ENCODE results near the gene KLK14.

KLK14 gene

GRCh38 chr19:51082611-51083010 is at the start of gene KLK14:
Gene KLK14 (minus strand): TSS chr19:51082887. CDS start chr19:51082614, 273 bp downstream.
- DNase-seq (ENCODE audit: low spot score), result no peak

GRCh38 chr19:51131780-51132680 is 49.3 kb upstream of the KLK14 start:
- peak; percentile 60 for DNase-seq (ENCODE audit: low spot score)

- DNase-seq (ENCODE audit: low spot score), result no peak
These were observed 47.0 kb upstream of the KLK14 start for GRCh38 chr19:51129716-51130115.

GRCh38 chr19:51128227-51128626 is 45.5 kb upstream of the KLK14 start:
- no peak for DNase-seq (ENCODE audit: low spot score)

- DNase-seq (ENCODE audit: low spot score), result no peak
These were observed 45.1 kb upstream of the KLK14 start for GRCh38 chr19:51127755-51128154.

GRCh38 chr19:51127032-51127431 is 44.3 kb upstream of the KLK14 start:
- DNase-seq (ENCODE audit: low spot score), result no peak

GRCh38 chr19:51125421-51126075 is 42.9 kb upstream of the KLK14 start:
- no peak for DNase-seq (ENCODE audit: low spot score)

- no peak for DNase-seq (ENCODE audit: low spot score)
These were observed 42.0 kb upstream of the KLK14 start, which contains the start of gene SIGLEC9 for GRCh38 chr19:51124729-51125128. Gene SIGLEC9 (plus strand): TSS chr19:51124906. CDS start chr19:51124975, 69 bp downstream.

- no peak for DNase-seq (ENCODE audit: low spot score)
These were observed 41.5 kb upstream of the KLK14 start for GRCh38 chr19:51124216-51124615.

GRCh38 chr19:51123802-51124201 is 41.1 kb upstream of the KLK14 start:
- no peak for DNase-seq (ENCODE audit: low spot score)

GRCh38 chr19:51123381-51123800 is 40.7 kb upstream of the KLK14 start:
- DNase-seq (ENCODE audit: low spot score), result no peak

- DNase-seq (ENCODE audit: low spot score), result no peak
These were observed 39.7 kb upstream of the KLK14 start for GRCh38 chr19:51122112-51122981.

- no peak for DNase-seq (ENCODE audit: low spot score)
These were observed 38.6 kb upstream of the KLK14 start for GRCh38 chr19:51121257-51121656.

GRCh38 chr19:51120160-51120559 is 37.5 kb upstream of the KLK14 start:
- DNase-seq (ENCODE audit: low spot score), result no peak

GRCh38 chr19:51119611-51120010 is 36.9 kb upstream of the KLK14 start:
- DNase-seq (ENCODE audit: low spot score), result no peak

- no peak for DNase-seq (ENCODE audit: low spot score)
These were observed 36.4 kb upstream of the KLK14 start for GRCh38 chr19:51119101-51119500.

- no peak for DNase-seq (ENCODE audit: low spot score)
These were observed 34.1 kb upstream of the KLK14 start for GRCh38 chr19:51116736-51117286.

- DNase-seq (ENCODE audit: low spot score), result no peak
These were observed 31.5 kb upstream of the KLK14 start for GRCh38 chr19:51114087-51114729.

GRCh38 chr19:51111606-51112005 is 28.9 kb upstream of the KLK14 start:
- no peak for DNase-seq (ENCODE audit: low spot score)

- DNase-seq (ENCODE audit: low spot score), result no peak
These were observed 27.9 kb upstream of the KLK14 start for GRCh38 chr19:51110666-51110971.

GRCh38 chr19:51108805-51109146 is 26.1 kb upstream of the KLK14 start:
- DNase-seq (ENCODE audit: low spot score), result no peak

Measured in AG08395 (cell line).